ENCODE measurements around the gene RBM20. TPM values are rescaled to one million over a fixed set of nuclear protein-coding genes. Genes with fewer than 3 reads are reported as not detected.

Gene RBM20
- total and polyA plus RNA-seq, 2 of the 13 experiments (the other 11 are each of a cell fraction or from before 2014, with no cell fraction given): 0.02 to 0.22 TPM

- Histone ChIP-seq H3K27ac (ENCODE audit: extremely low read length, insufficient read depth, low read length) (no peak overlapping the region), H3K36me3 (replicated peaks in 1 of 2; ENCODE audit: control insufficient read depth in 1 of 2, insufficient read depth in 2 of 2, low read length in 2 of 2) (no peaks in the 10 kb centered on the region), H3K79me2 (ENCODE audit: insufficient read depth, low read length) (no peaks in the 10 kb centered on the region), H3K9ac (ENCODE audit: insufficient read depth, low read depth, low read length) (no peak overlapping the region), H3K4me3 (replicated peaks in 1 of 3; ENCODE audit: insufficient read depth in 1 of 3, low read depth in 2 of 3, low read length in 3 of 3) (no peak overlapping the region), H3K4me2 (ENCODE audit: low read depth, low read length) (peak overlapping the region; percentile 61), H3K27me3 (ENCODE audit: control insufficient read depth in 1 of 2, insufficient read depth in 2 of 2, low read length in 2 of 2) (no peaks in the 10 kb centered on the region; a peak in 1 of 5 replicates), H4K20me1 (ENCODE audit: insufficient read depth, low read length) (no peaks in the 10 kb centered on the region), H2AFZ (ENCODE audit: low read length) (no peak overlapping the region), H3K4me1 (ENCODE audit: insufficient read depth, low read length) (peaks cover 22% of the 10 kb centered on the region), H3K9me3 (ENCODE audit: low read length) (no peaks in the 10 kb centered on the region)
- POLR2A ChIA-PET: interaction anchor here (2.5 to 3.0 kb wide), 3 partner anchors 43 to 116 kb away, joined by 10 to 16 read pairs (median 15); partner anchors contain the start of genes BBIP1, PDCD4 and SHOC2
- no TSS peak for BruUV-seq (replicated peaks)
- ATAC-seq (peak; percentile 30; the same call in 1 of the 3 replicates), FAIRE-seq (no peak), DNase-seq (ENCODE audit: low spot score) (peak; percentile 49)
- in situ Hi-C loops (cut with HindIII; ENCODE audit: extremely low pct_ligation_motif_present, low pct_unique_long_range_greater_than_20kb): no loop called here
- CTCF ChIA-PET (ENCODE audit: low intra/inter-chr PET ratio, low total read pairs): interaction anchor here (1.2 to 1.6 kb wide), 2 partner anchors 57 to 91 kb away, joined by 3 to 6 read pairs; no protein-coding TSS in a partner anchor
- 3% methylated on average over 7 of the region's 7 CpGs for WGBS (ENCODE audit: low lambda C conversion rate)
- intact Hi-C loops (cut with micrococcal nuclease; ENCODE audit: unreplicated experiment): loop anchor here (2.0 to 5.0 kb wide), 2 partner anchors 56 to 70 kb away; partner anchors contain the start of gene PDCD4
- no peak for TF ChIP-seq ATF7 (IDR thresholded peaks at IDR 0.05)
- no peak for TF ChIP-seq ATF7 (CRISPR knock-in tag; IDR thresholded peaks at IDR 0.05)
- peak; percentile 13; the same call in 1 of the 2 replicates for TF ChIP-seq FOXA3 (CRISPR knock-in tag; IDR thresholded peaks at IDR 0.05)
- no peak for TF ChIP-seq MAZ (IDR thresholded peaks at IDR 0.05; ENCODE audit: borderline replicate concordance, low read depth, low read length)
- no peak for TF ChIP-seq MAZ (CRISPR knock-in tag; IDR thresholded peaks at IDR 0.05; ENCODE audit: low read depth)
- TF ChIP-seq ZNF20 (CRISPR knock-in tag; IDR thresholded peaks at IDR 0.05): no peak
- TF ChIP-seq ZNF652 (CRISPR knock-in tag; IDR thresholded peaks at IDR 0.05; ENCODE audit: borderline replicate concordance, low read depth): no peak
- peak; percentile 34; the same call in 1 of the 2 replicates for TF ChIP-seq SALL1 (CRISPR knock-in tag; IDR thresholded peaks at IDR 0.05)
- TF ChIP-seq ZNF770 (CRISPR knock-in tag; IDR thresholded peaks at IDR 0.05): no peak
- TF ChIP-seq HHEX (CRISPR knock-in tag; IDR thresholded peaks at IDR 0.05): no peak
- no peak for TF ChIP-seq KLF16 (CRISPR knock-in tag; IDR thresholded peaks at IDR 0.05)
- TF ChIP-seq TIGD3 (CRISPR knock-in tag; IDR thresholded peaks at IDR 0.05; ENCODE audit: borderline replicate concordance): no peak
- TF ChIP-seq ZNF230 (CRISPR knock-in tag; IDR thresholded peaks at IDR 0.05): no peak
- TF ChIP-seq FOSL2 (CRISPR knock-in tag; IDR thresholded peaks at IDR 0.05): 0 out of 2 replicates have a peak, but pooled peaks have one; percentile 10
- no peak for TF ChIP-seq ZNF841 (CRISPR knock-in tag; IDR thresholded peaks at IDR 0.05; ENCODE audit: borderline replicate concordance)
- 0 out of 2 replicates have a peak, but pooled peaks have one; percentile 19 for TF ChIP-seq RXRB (CRISPR knock-in tag; IDR thresholded peaks at IDR 0.05; ENCODE audit: borderline replicate concordance)
- TF ChIP-seq ZNF747 (CRISPR knock-in tag; IDR thresholded peaks at IDR 0.05; ENCODE audit: borderline replicate concordance): no peak
Observed at GRCh38 chr10:110802551-110803238, 158.6 kb downstream of the RBM20 start.
